SK-N-SH (cell line): ENCODE results near the gene ZNF496. TPM values are rescaled to one million over a fixed set of nuclear protein-coding genes. Genes with fewer than 3 reads are reported as not detected.

Experiments used
- CTCF ChIA-PET: fragments of 300-600, 350-600 bp; formaldehyde crosslinking; extraction: SDS; loops from one replicate; lab custom pipeline; 2021; lab: Yijun Ruan, JAX
- POLR2A ChIA-PET: fragments of 350-600 bp; sonication (Branson Sonifier 250); formaldehyde crosslinking; extraction: SDS; loops from one replicate; lab custom pipeline; 2020; ENCODE audit warnings: antibody characterized with exemption, inconsistent platforms; lab: Yijun Ruan, JAX
- DNase-seq: peaks from one replicate; pipeline ENCODE4 v3.0.0; 2012
- H2AFZ ChIP-seq: fragments of 200-600 bp; sonication (generic); 2 replicates; pipeline ENCODE4 v1.8.1; 2016; ENCODE audit warnings: antibody characterized with exemption, mild to moderate bottlenecking, low read depth
- H3F3A ChIP-seq: fragments of 200-600 bp; sonication (generic); replicated peaks from 2 replicates; pipeline ENCODE3; 2016; ENCODE audit warnings: antibody characterized with exemption, mild to moderate bottlenecking; ENCODE audit not compliant: insufficient read depth
- H3K27ac ChIP-seq, 2 experiments: fragments of 200-500 bp in 1 of 2; fragments of 200-600 bp in 1 of 2; sonication (Bioruptor generic) in 1 of 2; sonication (generic), shearing (Covaris generic) in 1 of 2; 2 replicates each; pipeline versions ENCODE4 v1.5.1 to v1.6.1; 2014 to 2016; ENCODE audit warnings: low read depth in 2 of 2, inconsistent platforms in 1 of 2, low read length in 1 of 2, mild to moderate bottlenecking in 1 of 2, mixed read lengths in 1 of 2
- H3K27me3 ChIP-seq: fragments of 200-600 bp; sonication (generic), shearing (Covaris generic); 2 replicates; pipeline ENCODE4 v1.6.1; 2016; ENCODE audit warnings: mixed run types; ENCODE audit not compliant: insufficient read depth
- H3K36me3 ChIP-seq, 2 experiments: fragments of 200-500 bp in 1 of 2; fragments of 200-600 bp in 1 of 2; sonication (Bioruptor generic) in 1 of 2; sonication (generic) in 1 of 2; replicated peaks in 1 of 2; 2 replicates each; pipeline versions ENCODE3 to v1.5.1; 2014 to 2016; ENCODE audit warnings: low read length in 1 of 2, mild to moderate bottlenecking in 1 of 2; ENCODE audit not compliant: insufficient read depth in 2 of 2, control insufficient read depth in 1 of 2
- H3K4me1 ChIP-seq, 2 experiments: fragments of 200-500 bp in 1 of 2; fragments of 200-600 bp in 1 of 2; sonication (Bioruptor generic) in 1 of 2; sonication (generic), shearing (Covaris generic) in 1 of 2; 2 replicates each; pipeline versions ENCODE4 v1.5.1 to v1.6.1; 2014 to 2016; ENCODE audit warnings: low read depth in 1 of 2, low read length in 1 of 2, mixed run types in 1 of 2; ENCODE audit not compliant: insufficient read depth in 2 of 2, control insufficient read depth in 1 of 2
- H3K4me2 ChIP-seq: fragments of 200-600 bp; sonication (generic), shearing (Covaris generic); 2 replicates; pipeline ENCODE4 v1.6.1; 2017; ENCODE audit warnings: mixed run types
- H3K4me3 ChIP-seq, 2 experiments: fragments of 200-500 bp in 1 of 2; fragments of 200-600 bp in 1 of 2; sonication (Bioruptor generic) in 1 of 2; sonication (generic), shearing (Covaris generic) in 1 of 2; 2 replicates each; pipeline versions ENCODE4 v1.5.1 to v1.8.1; 2014 to 2016; ENCODE audit warnings: low read depth in 2 of 2, inconsistent platforms in 1 of 2, low read length in 1 of 2, mild to moderate bottlenecking in 1 of 2, mixed read lengths in 1 of 2, moderate library complexity in 1 of 2
- H3K79me2 ChIP-seq: fragments of 200-600 bp; sonication (generic); 2 replicates; pipeline ENCODE4 v1.8.1; 2017; ENCODE audit warnings: mild to moderate bottlenecking; ENCODE audit not compliant: insufficient read depth
- H3K9ac ChIP-seq: fragments of 200-600 bp; sonication (generic); 2 replicates; pipeline ENCODE4 v1.6.1; 2017; ENCODE audit warnings: mixed run types
- H3K9me2 ChIP-seq: fragments of 200-600 bp; sonication (generic); 2 replicates; pipeline ENCODE4 v1.6.1; 2017; ENCODE audit warnings: mixed run types
- H3K9me3 ChIP-seq: fragments of 200-600 bp; sonication (generic); 2 replicates; pipeline ENCODE4 v1.6.1; 2017; ENCODE audit warnings: mixed run types, mild to moderate bottlenecking, moderate library complexity
- H4K20me1 ChIP-seq: fragments of 200-600 bp; sonication (generic); 2 replicates; pipeline ENCODE4 v1.6.1; 2017; ENCODE audit warnings: mild to moderate bottlenecking, mixed run types; ENCODE audit not compliant: insufficient read depth
- CTCF ChIP-seq: fragments of 200-600 bp; sonication (generic); IDR thresholded peaks from 2 replicates; pipeline ENCODE4 v1.6.1; 2017; ENCODE audit warnings: antibody characterized with exemption, mild to moderate bottlenecking, moderate library complexity
- ELF1 ChIP-seq: IDR thresholded peaks from 2 replicates; pipeline ENCODE4 v1.4.0; 2012
- EZH2phosphoT487 ChIP-seq: fragments of 200-600 bp; sonication (generic); IDR thresholded peaks from 2 replicates; pipeline ENCODE4 v1.6.1; 2017; ENCODE audit warnings: low read depth, mixed run types, mild to moderate bottlenecking, antibody characterized with exemption, moderate library complexity, borderline replicate concordance
- FOXJ3 ChIP-seq: sonication (generic); formaldehyde crosslinking; IDR thresholded peaks from 2 replicates; pipeline ENCODE4 v1.5.1; 2020; ENCODE audit warnings: mild to moderate bottlenecking, missing genetic modification reagents
- JUND ChIP-seq: IDR thresholded peaks from 2 replicates; pipeline ENCODE4 v1.4.0; 2012
- NFIC ChIP-seq: IDR thresholded peaks from 2 replicates; pipeline ENCODE4 v1.4.0; 2012; ENCODE audit warnings: borderline replicate concordance
- NRF1 ChIP-seq: IDR thresholded peaks from 2 replicates; pipeline ENCODE4 v1.6.1; 2012; ENCODE audit warnings: low read depth, mild to moderate bottlenecking, low read length
- RAD21 ChIP-seq: IDR thresholded peaks from 2 replicates; pipeline ENCODE4 v1.6.1; 2012; ENCODE audit warnings: mild to moderate bottlenecking, low read length
- TCF12 ChIP-seq: IDR thresholded peaks from 2 replicates; pipeline ENCODE4 v1.4.0; 2012
- USF2 ChIP-seq: fragments of 150-350 bp; IDR thresholded peaks from 2 replicates; pipeline ENCODE4 v1.6.1; 2017; ENCODE audit warnings: antibody characterized with exemption, low read length, low read depth, borderline replicate concordance
- WGBS: methylation state at CpG from one replicate; pipeline ENCODE4 v1.1.6; 2017; ENCODE audit warnings: low lambda C conversion rate; 5-methylcytosine and 5-hydroxymethylcytosine counted together
- polyA plus RNA-seq, 3 experiments: library from polyadenylated mRNA; depleted of rRNA; stranded (reverse); fragments of >200 nt; gene quantifications; 2 replicates each; pipeline ENCODE4 v1.2.3, GENCODE V29; 2012
- TF ChIP-seq, protein P1 (sequence below): IDR thresholded peaks from 2 replicates; pipeline ENCODE4 v1.4.0; 2012; ENCODE audit warnings: low read depth, borderline replicate concordance
- TF ChIP-seq, protein P2 (sequence below): IDR thresholded peaks from 2 replicates; pipeline ENCODE4; 2012

The ZNF496 gene
- polyA plus RNA-seq, 1 of the 3 experiments (the other 2 are of a cell fraction), result 23.2 TPM

- Histone ChIP-seq H3K36me3 (no peaks in the 10 kb centered on the region), H3K4me1 (no peaks in the 10 kb centered on the region), H3K27ac (no peak overlapping the region), H2AFZ (no peak overlapping the region), H3K4me2 (no peak overlapping the region), H3K4me3 (no peak overlapping the region), H3K27me3 (no peaks in the 10 kb centered on the region), H4K20me1 (no peaks in the 10 kb centered on the region), H3K9me3 (no peaks in the 10 kb centered on the region), H3K79me2 (no peaks in the 10 kb centered on the region), H3F3A (no peaks in the 10 kb centered on the region), H3K9ac (no peak overlapping the region), H3K9me2 (no peaks in the 10 kb centered on the region)
- DNase-seq, result no peak
- TF ChIP-seq TCF12 (no peak), NFIC (no peak)
- TF ChIP-seq, protein P1, sequence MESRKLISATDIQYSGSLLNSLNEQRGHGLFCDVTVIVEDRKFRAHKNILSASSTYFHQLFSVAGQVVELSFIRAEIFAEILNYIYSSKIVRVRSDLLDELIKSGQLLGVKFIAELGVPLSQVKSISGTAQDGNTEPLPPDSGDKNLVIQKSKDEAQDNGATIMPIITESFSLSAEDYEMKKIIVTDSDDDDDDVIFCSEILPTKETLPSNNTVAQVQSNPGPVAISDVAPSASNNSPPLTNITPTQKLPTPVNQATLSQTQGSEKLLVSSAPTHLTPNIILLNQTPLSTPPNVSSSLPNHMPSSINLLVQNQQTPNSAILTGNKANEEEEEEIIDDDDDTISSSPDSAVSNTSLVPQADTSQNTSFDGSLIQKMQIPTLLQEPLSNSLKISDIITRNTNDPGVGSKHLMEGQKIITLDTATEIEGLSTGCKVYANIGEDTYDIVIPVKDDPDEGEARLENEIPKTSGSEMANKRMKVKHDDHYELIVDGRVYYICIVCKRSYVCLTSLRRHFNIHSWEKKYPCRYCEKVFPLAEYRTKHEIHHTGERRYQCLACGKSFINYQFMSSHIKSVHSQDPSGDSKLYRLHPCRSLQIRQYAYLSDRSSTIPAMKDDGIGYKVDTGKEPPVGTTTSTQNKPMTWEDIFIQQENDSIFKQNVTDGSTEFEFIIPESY, result no peak
- POLR2A ChIA-PET, result no interaction called here
- CTCF ChIA-PET, result no interaction called here
- 73% methylated on average over 6 of the region's 6 CpGs for WGBS
These were observed 43.3 kb downstream of the ZNF496 start for GRCh38 chr1:247288341-247288740.

DNA sequence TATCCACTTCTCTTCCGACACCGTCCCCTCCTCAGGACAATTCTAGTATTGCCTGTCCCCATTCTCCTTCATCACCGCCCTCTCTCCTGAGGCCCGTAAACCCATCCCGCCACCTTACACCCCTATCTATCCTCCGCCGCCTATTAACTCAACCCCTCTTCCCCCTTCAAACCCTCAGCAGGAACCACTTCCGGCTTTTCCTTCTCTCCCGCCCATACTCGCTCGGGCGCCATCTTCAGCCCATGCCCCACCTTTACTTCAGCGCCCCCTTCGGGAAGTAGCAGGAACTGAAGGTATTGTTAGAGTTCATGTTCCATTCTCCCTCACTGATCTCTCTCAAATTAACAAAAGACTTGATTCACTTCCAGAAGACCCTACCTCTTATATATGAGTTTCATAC, 44.2 kb downstream of the ZNF496 start:
- Histone ChIP-seq H3K4me2 (no peak overlapping the region), H3K9ac (no peak overlapping the region), H3K4me3 (no peak overlapping the region), H3K79me2 (no peaks in the 10 kb centered on the region), H3K9me2 (no peaks in the 10 kb centered on the region), H3F3A (no peaks in the 10 kb centered on the region), H3K36me3 (no peaks in the 10 kb centered on the region), H3K27me3 (no peaks in the 10 kb centered on the region), H3K27ac (no peak overlapping the region), H2AFZ (no peak overlapping the region), H3K9me3 (no peaks in the 10 kb centered on the region), H3K4me1 (no peaks in the 10 kb centered on the region), H4K20me1 (no peaks in the 10 kb centered on the region)
- ChIA-PET CTCF (no interaction called here), POLR2A (no interaction called here)
- 67% methylated on average over 14 of the region's 14 CpGs for WGBS
- TF ChIP-seq CTCF, result peak; percentile 29
- no peak for TF ChIP-seq JUND
- DNase-seq, result no peak

DNA sequence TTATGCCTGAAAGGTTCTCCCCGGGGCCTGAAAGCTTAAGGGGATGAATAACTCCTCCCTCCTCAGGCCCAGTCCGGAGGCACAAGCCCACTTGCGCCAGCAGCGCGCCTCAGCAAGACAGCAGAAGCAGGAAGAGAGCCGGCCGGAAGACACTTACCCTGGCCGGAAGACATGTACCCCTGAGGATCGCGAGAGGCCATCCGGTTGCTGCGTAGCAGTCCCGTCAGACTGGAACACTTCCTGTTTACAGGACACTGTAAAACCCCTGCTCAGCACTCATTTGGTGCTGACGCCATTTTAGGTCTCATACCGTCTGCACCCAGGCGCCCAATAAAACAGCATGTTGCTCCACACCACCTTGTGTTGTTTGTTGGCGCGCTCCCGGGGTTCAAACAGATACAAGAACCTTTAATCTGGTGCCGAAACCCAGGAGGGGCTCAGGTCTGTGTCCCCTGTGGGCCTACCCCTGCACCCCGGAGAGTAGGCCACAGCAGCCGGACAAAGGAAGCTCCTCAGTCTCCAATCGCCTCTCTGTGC, 45.5 kb downstream of the ZNF496 start:
- no peak overlapping the region for H3K9ac ChIP-seq
- H3K36me3 ChIP-seq, result no peaks in the 10 kb centered on the region
- H3K27me3 ChIP-seq, result no peaks in the 10 kb centered on the region
- no peak overlapping the region for H2AFZ ChIP-seq
- H3K9me3 ChIP-seq, result no peaks in the 10 kb centered on the region
- no peaks in the 10 kb centered on the region for H3K79me2 ChIP-seq
- H4K20me1 ChIP-seq, result no peaks in the 10 kb centered on the region
- no peak overlapping the region for H3K4me3 ChIP-seq
- TF ChIP-seq RAD21, result no peak
- no peak for TF ChIP-seq JUND
- TF ChIP-seq NRF1, result no peak
- TF ChIP-seq, protein P2, sequence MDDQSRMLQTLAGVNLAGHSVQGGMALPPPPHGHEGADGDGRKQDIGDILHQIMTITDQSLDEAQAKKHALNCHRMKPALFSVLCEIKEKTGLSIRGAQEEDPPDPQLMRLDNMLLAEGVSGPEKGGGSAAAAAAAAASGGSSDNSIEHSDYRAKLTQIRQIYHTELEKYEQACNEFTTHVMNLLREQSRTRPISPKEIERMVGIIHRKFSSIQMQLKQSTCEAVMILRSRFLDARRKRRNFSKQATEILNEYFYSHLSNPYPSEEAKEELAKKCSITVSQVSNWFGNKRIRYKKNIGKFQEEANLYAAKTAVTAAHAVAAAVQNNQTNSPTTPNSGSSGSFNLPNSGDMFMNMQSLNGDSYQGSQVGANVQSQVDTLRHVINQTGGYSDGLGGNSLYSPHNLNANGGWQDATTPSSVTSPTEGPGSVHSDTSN, result no peak
- TF ChIP-seq CTCF, result no peak
- no peak for TF ChIP-seq USF2
- TF ChIP-seq ELF1, result no peak
- no peak for TF ChIP-seq EZH2phosphoT487
- TF ChIP-seq FOXJ3 (CRISPR knock-in tag), result no peak
- no peaks in the 10 kb centered on the region for H3F3A ChIP-seq
- H3K27ac ChIP-seq, result no peak overlapping the region
- H3K4me2 ChIP-seq, result no peak overlapping the region
- ChIA-PET POLR2A (no interaction called here), CTCF (no interaction called here)
- H3K9me2 ChIP-seq, result no peaks in the 10 kb centered on the region
- WGBS, result 76% methylated on average over 10 of the region's 23 CpGs
- no peaks in the 10 kb centered on the region for H3K4me1 ChIP-seq
- no peak for DNase-seq
